ENCODE results near the gene DAG1. TPM values are rescaled to one million over a fixed set of nuclear protein-coding genes. Genes with fewer than 3 reads are reported as not detected.

DAG1 gene
- total RNA-seq, 1 experiment from 2014 or later = 111 TPM

DNA sequence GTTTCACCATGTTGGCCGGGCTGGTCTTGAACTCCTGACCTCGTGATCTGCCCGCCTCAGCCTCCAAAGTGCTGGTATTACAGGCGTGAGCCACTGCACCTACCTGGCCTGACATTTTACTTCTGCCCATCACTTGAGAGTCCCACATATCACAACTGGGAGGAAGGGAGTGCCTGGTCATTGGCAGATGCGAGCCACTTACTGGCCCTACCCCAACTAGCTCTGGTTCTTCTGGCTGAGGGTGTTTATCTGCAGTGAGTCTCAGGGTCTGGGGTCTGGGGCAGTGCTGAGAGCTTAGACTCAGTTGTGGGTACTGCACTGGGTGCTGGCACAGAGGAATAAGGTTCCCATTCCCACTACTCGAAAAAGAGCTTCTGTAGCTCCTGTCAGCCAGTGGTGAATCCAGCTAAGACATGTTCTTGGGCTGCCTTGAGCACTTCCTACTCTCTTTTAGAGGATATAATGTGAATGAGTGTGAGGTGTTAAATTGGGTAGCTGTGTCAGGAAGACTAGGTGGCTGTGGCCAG is 30.2 kb downstream of the DAG1 start:
- POLR2A ChIA-PET (ENCODE audit: unreplicated experiment) = interaction anchor here (0.5 to 1.1 kb wide), 2 partner anchors 29 to 30 kb away, joined by 4 to 13 read pairs; partner anchors contain the start of gene DAG1
- H3K79me2 ChIP-seq (ENCODE audit: low read length) = peaks cover 31% of the 10 kb centered on the region
- TF ChIP-seq CTCF (conservative IDR thresholded peaks at IDR 0.05; ENCODE audit: low read depth, low read length) (no peak), EZH2 (IDR thresholded peaks at IDR 0.05; ENCODE audit: low read length, unreplicated experiment) (no peak), EZH2phosphoT487 (IDR thresholded peaks at IDR 0.05; ENCODE audit: borderline replicate concordance, low read length) (no peak)
- H4K20me1 ChIP-seq (ENCODE audit: low read length) = no peaks in the 10 kb centered on the region
- CTCF ChIA-PET = interaction anchor here (1.2 to 1.6 kb wide), 2 partner anchors 40 to 51 kb away, joined by 5 to 10 read pairs; no protein-coding TSS in a partner anchor
- H3K27me3 ChIP-seq (ENCODE audit: low read length) = no peaks in the 10 kb centered on the region
- H3F3A ChIP-seq (ENCODE audit: low read length, unreplicated experiment) = no peaks in the 10 kb centered on the region
- no peaks in the 10 kb centered on the region for H3K9me2 ChIP-seq (replicated peaks; ENCODE audit: low read length)
- intact Hi-C loops (cut with micrococcal nuclease) = no loop called here
- no peak for DNase-seq
- H3K9me3 ChIP-seq (ENCODE audit: low read length) = no peaks in the 10 kb centered on the region
- peak overlapping the region; percentile 93 for H3K27ac ChIP-seq (ENCODE audit: low read length)
- peak overlapping the region; percentile 14; the same call in 1 of the 2 replicates for H3K4me3 ChIP-seq (ENCODE audit: low read length)
- ATAC-seq = peak; percentile 36
- H3K4me2 ChIP-seq (ENCODE audit: low read length) = peak overlapping the region; percentile 63
- peak overlapping the region; percentile 61 for H3K9ac ChIP-seq (ENCODE audit: low read length)
- BruUV-seq (replicated peaks) = TSS peak; percentile 46
- H3K36me3 ChIP-seq (ENCODE audit: low read depth, low read length) = no peaks in the 10 kb centered on the region; the same call in 1 of the 2 replicates
- peak overlapping the region; percentile 43; the same call in 1 of the 2 replicates for H2AFZ ChIP-seq (ENCODE audit: low read length)
- peaks cover 20% of the 10 kb centered on the region for H3K4me1 ChIP-seq (ENCODE audit: insufficient read depth, low read length)

DNA sequence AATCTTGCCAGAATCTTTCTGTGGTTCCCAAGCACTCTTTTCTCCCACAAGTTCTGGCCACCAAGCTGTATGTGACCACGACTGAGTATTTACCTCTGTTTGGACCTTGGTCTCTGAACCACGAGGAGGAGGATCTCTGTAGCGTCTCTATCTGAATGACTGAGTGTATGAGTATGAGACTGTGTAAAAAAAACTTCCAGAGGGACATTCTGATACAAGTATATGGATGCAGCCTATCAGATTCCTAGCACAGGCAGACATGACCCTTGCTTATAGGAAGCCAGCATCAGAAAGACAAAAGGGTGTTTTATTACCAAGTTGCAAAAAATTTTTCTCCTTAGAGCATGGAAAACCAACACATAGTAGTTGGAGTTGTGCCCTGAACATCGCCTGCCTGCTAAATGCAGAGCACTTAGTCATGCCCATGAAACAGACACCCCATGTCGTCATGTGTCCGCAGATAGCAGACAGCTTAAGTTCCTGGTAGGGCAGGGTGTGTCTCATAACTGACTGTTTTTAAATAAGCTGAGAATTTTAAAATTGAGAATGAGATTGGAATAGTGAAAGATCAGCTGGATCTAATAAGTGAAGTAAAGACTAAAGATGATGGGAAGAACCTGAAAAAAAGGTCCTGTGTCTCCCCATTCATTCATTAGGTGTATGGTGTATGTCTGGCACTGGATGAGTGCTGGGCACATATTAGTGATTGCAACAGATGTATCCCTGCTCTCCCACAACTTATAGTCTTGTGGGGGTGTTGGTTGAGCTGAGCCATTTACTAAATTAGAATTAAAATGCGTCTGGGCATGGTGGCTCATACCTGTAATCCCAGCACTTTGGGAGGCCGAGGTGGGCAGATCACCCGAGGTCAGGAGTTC is 30.9 kb downstream of the DAG1 start:
- TF ChIP-seq CTCF (conservative IDR thresholded peaks at IDR 0.05; ENCODE audit: low read depth, low read length) (no peak), EZH2phosphoT487 (IDR thresholded peaks at IDR 0.05; ENCODE audit: borderline replicate concordance, low read length) (no peak), EZH2 (IDR thresholded peaks at IDR 0.05; ENCODE audit: low read length, unreplicated experiment) (no peak)
- intact Hi-C loops (cut with micrococcal nuclease) = no loop called here
- no peaks in the 10 kb centered on the region for H3K27me3 ChIP-seq (ENCODE audit: low read length)
- H3F3A ChIP-seq (ENCODE audit: low read length, unreplicated experiment) = no peaks in the 10 kb centered on the region
- H2AFZ ChIP-seq (ENCODE audit: low read length) = peak overlapping the region; percentile 43; the same call in 1 of the 2 replicates
- no peaks in the 10 kb centered on the region for H3K9me3 ChIP-seq (ENCODE audit: low read length)
- no peaks in the 10 kb centered on the region for H3K9me2 ChIP-seq (replicated peaks; ENCODE audit: low read length)
- peaks cover 20% of the 10 kb centered on the region for H3K4me1 ChIP-seq (ENCODE audit: insufficient read depth, low read length)
- ATAC-seq (peak; percentile 98), DNase-seq (peak; percentile 95)
- H3K4me2 ChIP-seq (ENCODE audit: low read length) = peak overlapping the region; percentile 63
- ChIA-PET POLR2A (ENCODE audit: unreplicated experiment) (interaction anchor here (1.1 kb wide), 1 partner anchor 31 kb away, joined by 13 read pairs; the partner anchor contains the start of gene DAG1), CTCF (interaction anchor here (1.2 to 1.6 kb wide), 2 partner anchors 39 to 52 kb away, joined by 5 to 10 read pairs; no protein-coding TSS in a partner anchor)
- H3K27ac ChIP-seq (ENCODE audit: low read length) = peak overlapping the region; percentile 93
- no peaks in the 10 kb centered on the region for H4K20me1 ChIP-seq (ENCODE audit: low read length)
- BruUV-seq (replicated peaks) = TSS peak; percentile 50
- peak overlapping the region; percentile 14 for H3K4me3 ChIP-seq (ENCODE audit: low read length)
- peaks cover 34% of the 10 kb centered on the region for H3K79me2 ChIP-seq (ENCODE audit: low read length)
- H3K36me3 ChIP-seq (ENCODE audit: low read depth, low read length) = no peaks in the 10 kb centered on the region; the same call in 1 of the 2 replicates
- peak overlapping the region; percentile 61 for H3K9ac ChIP-seq (ENCODE audit: low read length)

Measured in PC-3 (cell line).